HCT116 (cell line): Measurements from ENCODE around the gene KNL1. TPM values are rescaled to one million over a fixed set of nuclear protein-coding genes. Genes with fewer than 3 reads are reported as not detected.

ENCODE experiments used
- ATAC-seq: fragments of 200-7000 bp; cut with Tn5 transposase; 2 replicates; pipeline ENCODE4 v1.9.1; 2020; ENCODE audit warnings: mild to moderate bottlenecking, moderate library complexity
- BruUV-seq: library from RNA; stranded (reverse); fragments of 400-500 nt; replicated peaks from 2 replicates; lab custom pipeline; 2021; lab: Mats Ljungman, UMichigan
- CTCF ChIA-PET: fragments of 300-600 bp; sonication (Branson Sonifier 250); formaldehyde crosslinking; loops from one replicate; lab custom pipeline; 2021; ENCODE audit warnings: antibody characterized with exemption; lab: Charles Lee
- POLR2A ChIA-PET: fragments of 300-600, 350-600 bp; sonication (Branson Sonifier 250); formaldehyde crosslinking; loops from one replicate; lab custom pipeline; 2021; ENCODE audit warnings: antibody characterized with exemption; lab: Charles Lee
- RAD21 ChIA-PET, 2 experiments: fragments of 300-600 bp; sonication (Branson Sonifier 250); formaldehyde crosslinking; loops; one replicate each; lab custom pipeline; 2023; ENCODE audit warnings: low total read pairs in 2 of 2; ENCODE audit not compliant: uncharacterized antibody in 2 of 2, unreplicated experiment in 2 of 2, low non-redundant PET in 1 of 2; lab: Charles Lee
- DNase-seq: peaks from one replicate; pipeline ENCODE4 v3.0.0-alpha.2; 2010; ENCODE audit warnings: low read depth, low spot score
- H2AFZ ChIP-seq: fragments of 200-600 bp; shearing (Covaris generic), sonication (generic); 2 replicates; pipeline ENCODE4 v1.6.1; 2017; ENCODE audit warnings: low read depth, mixed run types, mixed read lengths, antibody characterized with exemption, low read length; ENCODE audit not compliant: poor library complexity, severe bottlenecking
- H3K27ac ChIP-seq: 2 replicates; pipeline ENCODE4 v1.5.1; 2012; ENCODE audit warnings: low read depth, low read length
- H3K27me3 ChIP-seq: fragments of 200-600 bp; sonication (generic); 2 replicates; pipeline ENCODE4 v1.6.1; 2016; ENCODE audit warnings: mixed run types, low read length, mixed read lengths; ENCODE audit not compliant: insufficient read depth
- H3K36me3 ChIP-seq, 2 experiments: fragments of 200-500 bp in 1 of 2; fragments of 200-600 bp in 1 of 2; sonication (Bioruptor generic) in 1 of 2; sonication (generic) in 1 of 2; 2 replicates each; pipeline versions ENCODE4 v1.5.1 to v1.6.1; 2014 to 2016; ENCODE audit warnings: low read length in 2 of 2, inconsistent platforms in 1 of 2, mixed read lengths in 1 of 2, mixed run types in 1 of 2; ENCODE audit not compliant: insufficient read depth in 2 of 2, control insufficient read depth in 1 of 2
- H3K4me1 ChIP-seq, 2 experiments: fragments of 200-600 bp in 1 of 2; sonication (generic) in 1 of 2; 2 replicates each; pipeline versions ENCODE4 v1.5.1 to v1.6.1; 2012 to 2017; ENCODE audit warnings: low read length in 2 of 2, inconsistent platforms in 1 of 2, mild to moderate bottlenecking in 1 of 2, mixed read lengths in 1 of 2, mixed run types in 1 of 2, moderate library complexity in 1 of 2; ENCODE audit not compliant: insufficient read depth in 2 of 2, control insufficient read depth in 1 of 2
- H3K4me2 ChIP-seq: fragments of 200-600 bp; sonication (generic); 2 replicates; pipeline ENCODE4 v1.6.1; 2017; ENCODE audit warnings: mixed run types, low read length, mixed read lengths
- H3K4me3 ChIP-seq, 2 experiments: fragments of 200-600 bp in 1 of 2; sonication (generic) in 1 of 2; replicated peaks in 1 of 2; 2 replicates each; pipeline ENCODE4 v1.5.1; 2011 to 2016; ENCODE audit warnings: low read length in 2 of 2, control low read depth in 1 of 2, low read depth in 1 of 2, mild to moderate bottlenecking in 1 of 2, mixed read lengths in 1 of 2, mixed run types in 1 of 2
- H3K79me2 ChIP-seq: fragments of 200-600 bp; sonication (generic); 2 replicates; pipeline ENCODE4 v1.6.1; 2017; ENCODE audit warnings: mild to moderate bottlenecking, mixed run types, low read length, moderate library complexity, mixed read lengths; ENCODE audit not compliant: insufficient read depth
- H3K9ac ChIP-seq: fragments of 200-600 bp; sonication (generic); 2 replicates; pipeline ENCODE4 v1.6.1; 2016; ENCODE audit warnings: low read length, mixed read lengths
- H3K9me2 ChIP-seq: fragments of 200-600 bp; sonication (generic), shearing (Covaris generic); 2 replicates; pipeline ENCODE4 v1.6.1; 2017; ENCODE audit warnings: mixed run types, mild to moderate bottlenecking, moderate library complexity; ENCODE audit not compliant: insufficient read depth
- H3K9me3 ChIP-seq, 2 experiments: fragments of 200-500 bp in 1 of 2; fragments of 200-600 bp in 1 of 2; sonication (Bioruptor generic) in 1 of 2; sonication (generic) in 1 of 2; 2 replicates each; pipeline ENCODE4 v1.6.1; 2014 to 2017; ENCODE audit warnings: low read length in 2 of 2, mixed read lengths in 2 of 2, inconsistent platforms in 1 of 2, low read depth in 1 of 2, mild to moderate bottlenecking in 1 of 2, mixed run types in 1 of 2, moderate library complexity in 1 of 2; ENCODE audit not compliant: control insufficient read depth in 1 of 2, insufficient read depth in 1 of 2
- H4K20me1 ChIP-seq: fragments of 200-600 bp; sonication (generic), shearing (Covaris generic); 2 replicates; pipeline ENCODE4 v1.6.1; 2017; ENCODE audit warnings: mixed run types, mild to moderate bottlenecking, moderate library complexity; ENCODE audit not compliant: insufficient read depth
- ATF3 ChIP-seq: IDR thresholded peaks from 2 replicates; pipeline ENCODE4 v1.6.1; 2012
- CBX3 ChIP-seq: IDR thresholded peaks from 2 replicates; pipeline ENCODE4 v1.6.1; 2012; ENCODE audit warnings: low read depth
- CTCF ChIP-seq, 3 experiments: fragments of 200-600 bp in 1 of 3; sonication (generic) in 1 of 3; IDR thresholded peaks in 2 of 3; conservative IDR thresholded peaks in 1 of 3; 2 replicates each; pipeline ENCODE4 v1.5.1; 2012 to 2017; ENCODE audit warnings: low read depth in 2 of 3, low read length in 2 of 3, antibody characterized with exemption in 1 of 3, borderline replicate concordance in 1 of 3, control low read depth in 1 of 3, mild to moderate bottlenecking in 1 of 3, mixed read lengths in 1 of 3, mixed run types in 1 of 3, moderate library complexity in 1 of 3; ENCODE audit not compliant: insufficient read depth in 1 of 3
- EZH2 ChIP-seq: fragments of 200-600 bp; sonication (generic); IDR thresholded peaks from 2 replicates; pipeline ENCODE4 v1.6.1; 2017; ENCODE audit warnings: antibody characterized with exemption, mixed run types
- FOSL1 ChIP-seq: IDR thresholded peaks from 2 replicates; pipeline ENCODE4 v1.6.1; 2012; ENCODE audit warnings: low read depth
- JUND ChIP-seq: IDR thresholded peaks from 2 replicates; pipeline ENCODE4 v1.6.1; 2012
- REST ChIP-seq: IDR thresholded peaks from 2 replicates; pipeline ENCODE4 v1.6.1; 2012; ENCODE audit warnings: low read depth
- SP1 ChIP-seq: IDR thresholded peaks from 2 replicates; pipeline ENCODE4 v1.6.1; 2012; ENCODE audit warnings: low read depth
- YY1 ChIP-seq: IDR thresholded peaks from 2 replicates; pipeline ENCODE4 v1.6.1; 2011; ENCODE audit warnings: low read length, low read depth, moderate library complexity, mild to moderate bottlenecking; ENCODE audit not compliant: insufficient replicate concordance; ENCODE audit errors: extremely low read depth
- ZBTB33 ChIP-seq: IDR thresholded peaks from 2 replicates; pipeline ENCODE4 v1.6.1; 2011; ENCODE audit warnings: mild to moderate bottlenecking, low read length, moderate library complexity; ENCODE audit not compliant: insufficient replicate concordance; ENCODE audit errors: extremely low read depth
- ZFX ChIP-seq: fragments of 450-650 bp; IDR thresholded peaks from 2 replicates; pipeline ENCODE4 v1.6.1; 2017
- ZNF274 ChIP-seq: fragments of 200-500 bp; sonication (Bioruptor generic); IDR thresholded peaks from 2 replicates; pipeline ENCODE4 v1.6.1; 2014; ENCODE audit warnings: mild to moderate bottlenecking, low read depth, low read length, inconsistent platforms
- intact Hi-C: fragments of 100-400 bp; cut with micrococcal nuclease; formaldehyde crosslinking; loops from 2 replicates; pipeline ENCODE4 v1.10.0; 2022
- total RNA-seq: library from RNA; stranded (reverse); gene quantifications from one replicate; pipeline ENCODE4 v1.2.1, GENCODE V29; 2021; ENCODE audit not compliant: unreplicated experiment

Gene KNL1
- total RNA-seq, 1 experiment from 2014 or later: 30.6 TPM

DNA sequence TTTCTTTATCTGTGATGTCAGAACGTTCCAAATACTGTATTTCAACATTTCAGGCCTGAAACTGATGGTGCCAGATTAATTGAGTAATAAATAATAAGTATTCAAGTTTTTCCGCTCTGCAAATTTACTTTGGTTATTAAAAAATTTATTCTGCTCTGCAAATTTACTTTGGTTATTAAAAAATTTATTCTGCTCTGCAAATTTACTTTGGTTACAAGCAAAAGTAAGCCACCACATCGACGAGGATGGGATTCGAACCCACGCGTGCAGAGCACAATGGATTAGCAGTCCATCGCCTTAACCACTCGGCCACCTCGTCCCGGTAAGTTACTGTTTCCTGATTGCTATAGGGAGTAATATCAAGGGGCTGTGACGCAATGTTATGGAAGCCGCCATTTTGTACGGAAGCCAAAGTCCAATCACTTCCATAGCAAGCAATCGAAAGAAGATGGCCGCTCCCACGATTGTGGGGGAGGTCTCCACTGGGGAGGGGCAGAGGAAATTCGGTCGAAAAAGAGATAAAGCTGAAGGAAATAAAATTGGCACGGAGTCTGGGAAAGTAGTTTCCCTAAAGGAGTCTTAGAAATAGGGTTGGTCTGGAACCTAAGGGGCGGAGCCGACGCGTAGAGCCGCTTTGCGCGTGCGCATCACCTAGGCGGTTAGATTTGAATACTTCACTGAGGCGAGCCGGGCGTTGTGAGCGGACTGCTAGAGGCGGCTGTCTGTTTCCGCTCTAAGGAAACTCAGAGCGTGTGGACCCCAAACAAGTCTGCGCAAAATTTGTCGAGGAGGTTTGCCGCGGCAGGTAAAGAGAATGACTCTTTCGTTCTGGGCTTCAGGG, at the start of gene KNL1 (continued):
- TF ChIP-seq ZBTB33: peak; percentile 68
- TF ChIP-seq YY1: peak; percentile 99
- TF ChIP-seq ATF3: peak; percentile 99
- peak; percentile 95 for TF ChIP-seq CBX3

- H3K4me2 ChIP-seq: no peak overlapping the region
These were observed 48.6 kb upstream of the KNL1 start for GRCh38 chr15:40545457-40545856.

More at GRCh38 chr15:40545457-40545856, 48.6 kb upstream of the KNL1 start:
- H3K27me3 ChIP-seq: no peaks in the 10 kb centered on the region
- DNase-seq (no peak), ATAC-seq (peak; percentile 63)
- POLR2A ChIA-PET: no interaction called here
- no peaks in the 10 kb centered on the region for H3K9me2 ChIP-seq
- intact Hi-C loops: no loop called here
- CTCF ChIA-PET: interaction anchor here (1.1 kb wide), 1 partner anchor 22 kb away, joined by 3 read pairs; no protein-coding TSS in a partner anchor
- H3K79me2 ChIP-seq: no peaks in the 10 kb centered on the region
- H3K9ac ChIP-seq: no peak overlapping the region
- no peak overlapping the region for H3K4me3 ChIP-seq
- no peaks in the 10 kb centered on the region for H3K9me3 ChIP-seq
- BruUV-seq: no TSS peak
- TF ChIP-seq FOSL1 (no peak), ZFX (no peak), SP1 (no peak), JUND (no peak), CTCF (IDR thresholded peaks at IDR 0.05 in 2 of 3, conservative IDR thresholded peaks at IDR 0.05 in 1 of 3; ENCODE audit: borderline replicate concordance in 1 of 3, insufficient read depth in 1 of 3, low read depth in 2 of 3, low read length in 2 of 3) (peak in 2 of 3 experiments; percentile 27 to 31; a peak in 2 of 6 replicates), EZH2 (no peak), ZNF274 (no peak), REST (no peak)
- no peak overlapping the region for H2AFZ ChIP-seq
- RAD21 ChIA-PET: no interaction called here
- H4K20me1 ChIP-seq: no peaks in the 10 kb centered on the region
- no peaks in the 10 kb centered on the region for H3K4me1 ChIP-seq
- H3K27ac ChIP-seq: no peak overlapping the region
- no peaks in the 10 kb centered on the region; a peak in 1 of 4 replicates for H3K36me3 ChIP-seq
